ENCODE data around the gene CBY2.

GRCh38 chr13:45691251-45691650, 10.9 kb upstream of the CBY2 start:
- TF ChIP-seq POLR2AphosphoS5 (IDR thresholded peaks at IDR 0.05; ENCODE audit: borderline replicate concordance, low read depth, low read length) (no peak), EZH2 (IDR thresholded peaks at IDR 0.05) (no peak)

Data from SK-N-MC (cell line).